SHP77 treated with DMSO at 0.1 percent for 48 hours (cell line): ENCODE data around the gene MSANTD1.

Experiments used
- DNase-seq: peaks from one replicate; lab custom pipeline; 2025; lab: John Stamatoyannopoulos, UW

The MSANTD1 gene

DNA sequence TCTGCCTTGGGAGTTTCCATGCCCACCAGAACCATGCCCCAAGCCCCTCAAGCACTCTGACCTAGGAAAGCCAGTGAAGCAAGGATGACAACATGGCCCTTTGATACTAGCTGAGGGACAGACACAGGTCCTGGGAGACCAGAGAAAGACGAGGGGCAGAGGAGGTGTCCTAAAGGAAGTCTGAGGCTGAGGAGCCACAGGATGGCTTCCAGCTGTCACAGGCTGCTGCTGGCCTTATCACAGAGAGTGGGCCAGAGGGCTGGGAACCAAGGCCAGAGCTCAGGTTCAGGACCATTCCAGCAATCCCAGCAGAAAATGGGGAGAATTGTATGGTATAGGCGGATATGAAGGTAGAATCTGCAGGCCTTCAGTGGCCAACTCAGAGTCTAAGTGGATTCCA is 31.7 kb upstream of the MSANTD1 start:
- no peak for DNase-seq

DNA sequence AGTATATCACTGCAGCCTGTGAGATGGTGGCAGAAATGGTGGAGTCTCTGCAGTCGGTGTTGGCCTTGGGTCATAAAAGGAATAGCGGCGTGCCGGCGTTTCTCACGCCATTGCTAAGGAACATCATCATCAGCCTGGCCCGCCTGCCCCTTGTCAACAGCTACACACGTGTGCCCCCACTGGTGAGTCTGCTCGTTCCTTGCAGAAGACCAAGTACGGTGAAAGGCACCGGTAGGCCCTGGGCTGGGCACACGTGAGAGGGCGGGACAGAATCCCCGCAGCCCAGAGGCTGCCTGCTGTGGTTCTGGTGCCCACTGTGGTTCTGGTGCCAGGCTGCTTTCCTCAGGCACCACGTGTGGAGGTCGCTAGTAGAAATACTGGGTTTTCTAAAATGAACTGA is 31.2 kb upstream of the MSANTD1 start:
- no peak for DNase-seq

DNA sequence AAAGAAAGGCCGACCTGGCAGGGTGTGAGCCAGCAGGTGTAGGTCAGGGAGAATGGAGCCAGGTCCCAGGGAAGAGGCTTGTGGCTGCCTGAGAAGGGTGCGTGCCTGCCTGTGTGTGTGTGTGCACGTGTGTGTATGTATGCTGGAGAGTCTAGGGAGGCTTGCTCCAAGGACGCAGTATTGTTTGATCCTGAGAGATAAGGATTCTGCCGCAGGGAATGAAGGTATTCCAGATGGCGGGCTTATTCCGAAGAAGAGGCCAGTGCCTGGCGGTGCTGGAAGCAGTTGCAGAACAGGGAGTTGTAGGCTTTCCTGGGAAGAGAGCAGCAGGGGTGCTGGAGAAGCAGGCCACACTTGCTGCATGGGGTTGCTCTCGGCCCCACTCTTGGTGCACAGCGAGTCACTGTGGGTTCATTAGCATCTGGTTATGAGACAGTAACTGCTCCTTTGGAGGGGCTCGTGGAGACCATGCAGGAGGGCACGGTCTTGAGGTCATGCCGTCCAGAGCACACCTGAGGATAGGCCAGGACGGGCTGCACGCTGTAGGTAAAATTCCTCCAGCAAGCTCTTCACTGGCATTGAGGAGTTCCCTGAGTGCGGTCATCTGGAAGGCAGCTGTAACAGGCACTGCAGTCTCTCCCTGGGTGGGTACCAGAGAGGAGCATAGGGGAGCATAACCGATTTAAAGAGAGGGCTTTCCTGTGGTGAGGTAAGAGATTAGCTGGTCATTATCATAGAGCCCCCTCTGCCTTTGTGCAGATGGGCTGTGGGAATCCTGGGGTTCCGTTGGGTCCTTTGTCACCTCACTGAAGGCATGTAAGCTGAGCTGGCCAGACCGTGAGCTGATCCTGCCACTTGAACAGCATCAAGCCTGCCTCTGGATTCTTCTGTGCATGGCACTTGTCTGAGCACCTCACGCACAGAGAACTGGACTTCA is 29.9 kb upstream of the MSANTD1 start:
- no peak for DNase-seq

DNA sequence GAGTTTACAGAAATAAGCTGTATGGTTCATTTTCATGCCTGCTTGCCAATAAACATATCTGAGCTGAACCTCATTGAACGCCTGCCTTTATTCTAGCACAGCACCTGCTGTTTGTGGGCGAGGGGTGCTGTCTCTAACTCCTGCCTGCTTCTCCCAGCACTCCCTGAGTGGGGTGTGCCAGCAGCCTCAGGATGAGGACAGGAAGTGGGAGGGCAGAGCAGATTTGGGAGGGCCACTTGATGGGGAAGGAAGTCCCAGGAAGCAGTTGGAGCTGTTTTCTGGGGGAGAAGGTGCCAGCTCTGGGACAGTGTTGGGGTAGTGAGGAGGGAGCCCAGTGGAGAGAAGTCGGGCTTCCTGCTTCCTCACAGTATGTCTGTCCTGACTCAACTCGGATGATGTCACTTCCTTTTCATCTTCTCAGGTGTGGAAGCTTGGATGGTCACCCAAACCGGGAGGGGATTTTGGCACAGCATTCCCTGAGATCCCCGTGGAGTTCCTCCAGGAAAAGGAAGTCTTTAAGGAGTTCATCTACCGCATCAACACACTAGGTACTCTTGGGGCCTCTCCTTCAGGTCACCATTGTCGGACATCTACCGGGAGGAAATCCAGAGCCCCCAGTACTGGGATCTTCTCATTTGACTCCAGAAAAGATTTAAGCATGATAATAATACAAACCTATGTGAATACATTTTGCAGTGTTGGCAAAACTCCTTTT is 29.0 kb upstream of the MSANTD1 start:
- DNase-seq, result no peak

DNA sequence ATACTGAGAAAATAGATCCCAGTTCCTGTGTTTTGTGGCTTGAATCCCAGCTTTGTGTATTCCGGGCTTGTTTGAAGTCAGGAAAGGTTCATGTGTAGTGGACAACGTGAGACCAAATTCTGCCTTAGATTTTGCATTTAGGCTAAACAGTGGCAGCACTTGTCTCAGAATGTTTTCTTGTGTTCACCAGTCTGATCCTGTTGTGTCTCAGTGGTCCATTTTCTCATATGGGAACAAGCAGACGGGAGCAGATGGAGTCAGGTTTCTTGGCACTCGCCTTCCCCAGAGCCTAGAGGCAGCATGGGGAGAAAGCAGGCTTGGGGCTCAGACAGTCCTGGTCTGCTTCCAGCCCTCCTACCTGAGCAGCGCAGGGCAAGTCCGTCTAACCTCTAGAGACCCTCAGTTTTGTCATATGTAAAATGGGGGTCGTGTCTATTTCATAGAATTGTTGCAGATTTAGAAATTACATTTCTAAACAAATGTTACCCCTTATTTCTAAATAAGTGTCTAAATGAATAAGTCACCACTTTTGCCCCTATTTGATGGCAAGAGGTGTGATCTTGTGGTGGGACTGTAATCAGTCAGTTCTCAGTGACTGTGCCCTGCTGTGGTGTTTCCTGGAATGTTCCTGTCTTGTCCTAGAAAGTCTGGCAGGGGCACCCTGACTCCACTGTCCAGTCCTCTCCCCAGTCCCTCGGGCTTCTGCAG is 28.3 kb upstream of the MSANTD1 start:
- no peak for DNase-seq

DNA sequence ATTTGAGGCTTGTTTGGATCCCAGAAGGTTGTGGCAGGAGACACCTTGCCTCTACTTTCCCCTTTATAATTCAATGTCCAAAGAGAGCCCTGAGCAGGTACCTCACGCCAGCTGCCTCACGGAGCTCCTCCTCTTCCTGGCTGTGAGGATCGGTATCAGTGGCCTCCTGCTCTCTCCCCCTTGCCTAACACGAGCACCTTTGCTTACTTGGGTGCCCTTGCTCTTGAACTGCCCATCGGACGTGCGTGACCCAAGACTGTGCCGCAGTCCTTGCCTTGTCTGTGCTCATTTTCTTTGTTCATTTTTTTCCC is 27.8 kb upstream of the MSANTD1 start:
- no peak for DNase-seq

DNA sequence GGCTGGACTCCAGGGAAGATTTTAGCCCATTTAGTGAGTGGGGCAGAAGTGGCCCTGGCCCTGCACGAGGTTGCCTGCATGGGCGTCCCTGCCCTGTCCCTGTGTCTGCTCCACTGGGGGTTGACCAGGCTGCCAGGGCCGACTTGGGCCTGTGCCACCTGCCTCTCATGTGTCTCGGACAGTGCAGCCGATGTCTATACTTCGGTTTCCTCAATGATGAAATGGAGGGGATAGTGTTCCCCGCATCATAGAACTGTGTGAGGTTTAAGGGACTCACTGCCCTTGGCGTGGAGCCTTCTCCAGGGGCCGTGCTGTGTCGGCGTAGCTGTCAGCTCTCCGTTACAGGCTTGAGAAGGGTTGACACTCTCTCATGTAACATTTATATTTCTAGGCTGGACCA is 27.0 kb upstream of the MSANTD1 start:
- no peak for DNase-seq

DNA sequence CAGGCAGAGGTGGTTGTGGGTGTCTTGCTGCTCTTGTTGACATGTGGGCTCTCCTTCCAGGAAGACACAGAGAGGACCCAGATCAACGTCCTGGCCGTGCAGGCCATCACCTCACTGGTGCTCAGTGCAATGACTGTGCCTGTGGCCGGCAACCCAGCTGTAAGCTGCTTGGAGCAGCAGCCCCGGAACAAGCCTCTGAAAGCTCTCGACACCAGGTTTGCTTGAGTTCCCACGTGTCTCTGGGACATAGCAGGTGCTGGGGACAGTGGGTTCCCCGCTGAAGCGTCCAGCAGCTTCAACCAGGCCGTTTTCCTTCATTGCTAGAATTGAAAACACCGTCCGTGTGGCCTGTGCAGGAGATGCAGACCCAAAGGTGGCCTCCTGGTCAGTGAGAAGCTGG is 25.6 kb upstream of the MSANTD1 start:
- DNase-seq, result no peak

DNA sequence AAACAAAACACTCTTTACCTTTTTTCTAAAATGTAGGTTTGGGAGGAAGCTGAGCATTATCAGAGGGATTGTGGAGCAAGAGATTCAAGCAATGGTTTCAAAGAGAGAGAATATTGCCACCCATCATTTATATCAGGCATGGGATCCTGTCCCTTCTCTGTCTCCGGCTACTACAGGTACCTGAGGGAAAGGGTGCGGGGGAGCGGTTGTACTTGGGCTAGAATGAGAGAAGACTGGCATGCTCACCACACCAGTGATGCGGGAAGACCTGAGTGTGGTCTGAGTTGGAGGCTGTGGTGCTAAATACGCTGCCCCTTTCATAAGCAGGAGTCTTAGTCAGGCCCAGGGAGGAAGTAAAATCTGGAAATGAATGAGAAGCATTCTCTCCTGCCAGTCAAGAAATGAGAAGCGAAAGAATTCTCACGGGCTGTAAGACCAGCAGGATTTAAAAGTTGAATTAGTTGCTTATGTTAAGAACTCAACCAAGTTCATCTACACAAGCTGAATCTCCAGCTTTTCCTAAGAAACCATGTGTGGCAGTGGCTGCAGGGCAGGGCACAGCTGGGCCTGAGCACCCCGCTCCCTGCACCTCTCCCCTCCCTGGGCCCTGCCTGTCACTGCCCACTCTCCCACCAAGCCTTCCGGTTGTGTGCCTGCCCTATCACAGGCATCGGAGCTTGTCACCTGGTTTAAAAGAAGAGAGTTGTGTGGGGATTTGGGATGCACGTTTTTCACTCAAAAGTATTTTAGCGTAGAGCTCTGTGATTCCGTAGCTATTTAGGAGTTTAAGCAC is 24.8 kb upstream of the MSANTD1 start:
- no peak for DNase-seq

DNA sequence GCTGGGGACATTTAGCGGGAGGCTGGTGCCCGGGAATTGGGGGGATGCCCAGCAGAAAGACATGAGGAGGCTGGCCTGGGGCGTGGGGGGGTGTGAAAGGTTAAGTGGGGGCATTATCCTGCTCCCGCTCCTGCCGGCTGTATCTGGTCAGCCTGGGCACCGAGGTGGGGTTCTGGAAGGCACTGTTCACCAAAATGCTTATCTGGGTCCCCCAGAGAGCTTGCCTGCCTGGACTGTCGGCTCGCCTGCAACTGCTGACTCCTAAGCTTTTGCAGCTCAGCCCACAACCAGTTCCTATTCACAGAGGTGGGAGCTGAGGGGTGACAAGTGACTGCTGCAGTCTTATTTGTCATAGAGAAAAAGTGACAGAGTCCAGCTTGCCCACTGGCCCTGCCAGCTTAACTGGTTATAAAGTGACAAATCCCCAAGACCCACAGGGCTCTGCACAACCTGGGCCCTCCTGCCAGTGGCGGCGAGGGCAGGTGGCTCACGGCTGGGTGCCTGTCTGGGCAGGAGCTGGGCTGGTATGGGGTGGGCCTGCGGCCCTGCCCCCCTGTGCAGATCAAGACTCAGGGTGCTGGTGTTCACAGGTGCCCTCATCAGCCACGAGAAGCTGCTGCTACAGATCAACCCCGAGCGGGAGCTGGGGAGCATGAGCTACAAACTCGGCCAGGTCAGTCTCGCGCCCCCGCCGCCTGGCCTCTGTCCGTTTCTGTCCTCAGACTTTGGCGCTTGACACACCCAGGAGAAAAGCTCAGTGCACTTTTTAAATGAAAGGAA is 23.7 kb upstream of the MSANTD1 start:
- DNase-seq, result no peak

DNA sequence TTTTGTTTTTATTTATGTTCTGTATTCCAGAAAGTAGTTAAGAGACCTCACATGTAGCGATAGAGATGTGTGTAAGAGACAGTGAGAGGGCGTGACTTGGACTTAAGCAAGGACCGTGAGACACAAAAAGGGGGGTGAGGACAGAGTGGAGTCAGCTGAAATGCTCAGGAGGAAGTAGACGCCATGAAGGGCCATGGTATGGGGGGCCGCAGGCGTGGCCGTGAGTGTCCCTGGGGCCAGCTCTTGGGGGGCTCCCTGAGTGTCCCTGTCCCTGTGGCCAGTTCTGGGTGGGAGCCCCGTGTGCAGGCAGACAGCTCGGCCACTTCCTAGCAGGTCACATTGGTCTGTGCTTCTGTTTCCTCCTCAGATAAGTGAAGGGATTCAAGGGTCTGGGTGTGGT is 23.0 kb upstream of the MSANTD1 start:
- no peak for DNase-seq

DNA sequence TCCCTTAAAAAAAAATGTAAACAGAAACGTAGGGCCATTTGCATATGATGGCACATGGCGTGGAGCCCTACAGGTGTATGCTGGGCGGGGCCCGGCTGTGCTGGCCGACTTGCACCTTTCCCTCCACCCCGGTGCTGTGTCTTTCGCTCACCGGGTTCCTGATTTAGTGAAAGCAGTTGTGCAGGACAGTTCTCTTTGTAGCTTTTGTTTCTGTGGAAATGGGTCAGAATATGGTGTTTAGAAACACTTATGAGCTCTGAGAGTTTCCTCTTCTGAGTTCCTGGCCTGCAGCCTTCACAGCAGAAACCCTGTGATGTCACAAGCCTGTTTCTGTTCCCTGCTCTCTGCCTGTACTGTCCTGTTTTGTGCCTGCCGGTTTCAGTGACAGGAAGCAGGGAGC is 22.5 kb upstream of the MSANTD1 start:
- no peak for DNase-seq

DNA sequence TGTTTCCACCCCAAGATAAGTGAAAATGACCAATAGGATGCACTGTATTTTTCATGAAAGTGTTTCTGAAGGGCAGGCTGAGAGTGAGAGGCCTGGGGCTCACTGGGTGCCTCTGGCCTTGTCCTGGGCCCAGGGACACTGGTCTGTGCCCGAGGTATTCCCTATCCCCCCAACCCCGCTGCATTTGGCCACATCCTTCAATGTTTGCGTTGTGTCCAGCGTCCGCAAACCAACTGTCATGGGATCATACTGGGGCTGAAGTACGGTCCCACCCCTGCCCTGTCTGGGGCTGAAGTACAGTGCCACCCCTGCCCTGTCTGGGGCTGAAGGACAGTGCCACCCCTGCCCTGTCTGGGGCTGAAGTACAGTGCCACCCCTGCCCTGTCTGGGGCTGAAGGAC is 22.0 kb upstream of the MSANTD1 start:
- no peak for DNase-seq

DNA sequence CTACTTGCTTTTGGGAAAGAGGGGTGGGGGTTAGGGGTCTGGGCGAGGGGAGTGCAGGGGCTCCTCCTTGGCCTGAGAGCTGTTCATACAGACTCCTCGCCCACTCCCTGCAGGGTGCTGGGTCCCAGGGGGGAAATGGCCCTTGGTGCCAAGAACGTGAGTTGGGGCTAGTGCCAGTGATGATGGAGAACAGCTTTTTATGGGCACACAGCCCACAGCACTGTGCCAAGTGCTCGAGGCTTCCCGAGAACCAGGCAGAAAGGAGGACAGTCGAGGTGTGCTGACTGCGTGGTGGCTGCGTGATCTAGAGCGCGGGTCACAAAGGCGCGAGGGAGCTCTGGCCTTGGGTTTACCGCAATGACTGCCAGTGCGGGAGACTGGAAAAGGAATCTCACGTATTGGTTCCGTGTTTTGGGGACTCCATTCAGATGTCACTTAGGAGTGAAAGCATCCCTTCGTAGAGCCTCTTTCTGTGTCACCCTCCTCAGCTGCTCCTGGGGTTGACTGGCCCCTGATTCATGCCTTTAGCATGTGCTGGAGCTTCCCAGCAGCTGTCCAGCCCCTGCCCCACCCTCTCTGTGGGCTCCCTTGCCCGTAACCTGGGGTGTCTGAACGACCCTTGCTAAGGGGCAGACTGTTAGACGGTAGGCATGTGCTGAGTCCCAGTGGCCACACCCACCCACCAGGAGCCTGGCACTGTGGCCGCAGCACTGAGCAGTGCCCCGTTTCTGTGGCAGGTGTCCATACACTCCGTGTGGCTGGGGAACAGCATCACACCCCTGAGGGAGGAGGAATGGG is 20.9 kb upstream of the MSANTD1 start:
- DNase-seq, result no peak

DNA sequence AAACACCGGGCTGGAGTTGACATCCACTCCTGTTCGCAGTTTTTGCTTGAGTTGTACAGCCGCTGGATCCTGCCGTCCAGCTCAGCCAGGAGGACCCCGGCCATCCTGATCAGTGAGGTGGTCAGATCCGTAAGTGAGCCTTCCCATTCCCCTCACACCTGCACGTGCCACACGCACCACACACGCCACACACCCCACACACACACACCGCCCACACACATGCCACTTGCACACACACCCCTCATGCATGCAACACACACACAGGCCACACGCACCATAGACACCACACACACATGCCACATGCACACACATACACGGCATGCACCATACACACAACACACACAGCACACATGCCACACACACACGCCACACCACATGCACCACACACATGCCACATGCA is 20.1 kb upstream of the MSANTD1 start:
- no peak for DNase-seq

DNA sequence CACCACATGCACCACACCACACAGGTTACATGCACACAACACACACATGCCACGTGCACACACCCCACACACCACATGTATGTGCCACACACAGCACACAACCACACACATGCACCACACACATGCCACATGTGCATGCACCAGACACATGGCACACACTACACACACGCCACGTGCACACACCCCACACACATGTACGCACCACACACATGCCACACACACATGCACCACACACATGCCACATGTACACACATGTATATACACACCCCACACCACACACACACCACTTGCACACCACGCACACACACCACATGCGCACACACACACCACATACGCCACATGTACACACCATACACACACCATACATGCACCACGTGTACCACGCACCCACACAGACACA is 19.6 kb upstream of the MSANTD1 start:
- DNase-seq, result no peak

DNA sequence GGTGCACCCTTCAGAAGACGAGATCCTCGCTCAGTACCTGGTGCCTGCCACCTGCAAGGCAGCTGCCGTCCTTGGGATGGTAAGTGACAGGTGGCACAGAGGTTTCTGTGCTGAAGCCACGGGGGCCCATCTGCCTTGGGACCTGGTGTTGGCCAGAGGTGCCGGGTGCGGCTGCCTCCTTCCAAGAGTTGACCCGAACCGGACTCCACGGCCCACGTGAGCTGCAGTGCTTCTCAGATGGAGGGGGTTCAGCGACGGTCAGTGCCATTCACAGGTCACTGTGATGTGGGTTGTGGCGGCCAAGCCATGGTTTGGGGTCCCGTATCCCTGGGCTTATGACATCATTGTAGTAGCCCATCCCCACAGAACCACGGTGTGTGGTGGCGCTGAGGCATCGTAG is 19.0 kb upstream of the MSANTD1 start:
- no peak for DNase-seq

DNA sequence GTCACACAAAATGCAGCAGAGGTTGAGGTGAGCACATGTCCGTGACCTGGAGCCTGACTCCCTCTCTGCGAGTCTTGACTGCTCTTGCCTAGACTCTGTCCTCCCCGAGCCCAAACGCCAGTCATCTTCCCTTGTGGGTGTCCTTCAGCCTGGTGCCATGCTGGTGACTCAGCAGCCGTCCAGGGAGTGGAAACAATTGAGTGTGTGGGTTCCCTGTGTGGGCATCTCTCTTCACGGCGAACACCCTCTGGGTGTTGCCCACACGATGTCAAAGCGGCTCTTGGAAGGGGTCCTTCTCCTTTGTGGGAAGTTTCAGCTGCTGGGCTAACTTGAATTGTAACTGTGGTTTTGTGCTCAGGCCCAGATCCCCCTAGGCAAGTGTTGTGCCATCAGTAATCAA is 17.5 kb upstream of the MSANTD1 start:
- DNase-seq, result no peak

DNA sequence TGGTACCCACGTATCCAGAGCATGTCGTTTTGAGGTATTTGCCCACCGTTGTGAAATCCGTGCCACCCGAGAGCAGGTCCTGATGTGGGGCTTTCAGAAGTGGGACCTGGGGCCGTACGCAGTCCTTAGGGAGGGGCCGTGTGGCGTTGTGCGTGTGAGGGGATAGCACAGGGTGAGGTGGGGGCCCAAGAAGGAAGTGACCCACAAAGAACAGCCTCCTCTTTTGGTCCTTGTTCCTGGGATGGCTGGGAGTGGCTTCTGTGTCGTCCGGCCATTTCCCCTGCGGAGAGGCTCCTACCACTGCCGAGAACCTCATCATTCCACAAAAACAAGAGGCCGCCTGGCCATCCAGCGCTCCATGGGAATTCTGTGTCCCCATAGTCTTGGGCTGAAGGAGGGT is 17.0 kb upstream of the MSANTD1 start:
- no peak for DNase-seq

DNA sequence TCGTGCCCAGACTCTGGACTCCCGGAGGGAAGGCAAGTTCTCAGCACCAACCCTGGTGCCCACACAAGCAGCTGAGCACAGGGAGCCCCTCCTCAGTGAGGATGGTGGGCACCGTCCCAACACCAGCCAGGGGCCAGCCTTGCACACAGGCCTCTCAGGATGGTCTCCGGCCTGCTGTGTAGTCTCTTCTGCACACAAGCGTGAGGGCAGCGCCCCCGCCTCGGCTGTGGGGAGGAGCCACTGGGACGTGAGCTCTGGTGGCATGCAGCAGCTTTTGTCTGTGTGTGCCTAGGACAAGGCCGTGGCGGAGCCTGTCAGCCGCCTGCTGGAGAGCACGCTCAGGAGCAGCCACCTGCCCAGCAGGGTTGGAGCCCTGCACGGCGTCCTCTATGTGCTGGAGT is 16.1 kb upstream of the MSANTD1 start:
- DNase-seq, result no peak
